IMR-90 (cell line): ENCODE results near the gene CHN1. TPM values are rescaled to one million over a fixed set of nuclear protein-coding genes. Genes with fewer than 3 reads are reported as not detected.

Experiments
- ATAC-seq: fragments of 200-7000 bp; cut with Tn5 transposase; 2 replicates; pipeline ENCODE4 v1.9.1; 2020; ENCODE audit warnings: low read depth, mild to moderate bottlenecking, moderate library complexity
- BruUV-seq: library from RNA; stranded (reverse); fragments of 400-500 nt; replicated peaks from 2 replicates; lab custom pipeline; 2021; lab: Mats Ljungman, UMichigan
- CTCF ChIA-PET: fragments of 300-600 bp; formaldehyde crosslinking; extraction: SDS; loops from one replicate; lab custom pipeline; 2021; ENCODE audit warnings: antibody characterized with exemption; lab: Yijun Ruan, JAX
- POLR2A ChIA-PET: fragments of 300-600 bp; sonication (Branson Sonifier 250); formaldehyde crosslinking; loops from one replicate; lab custom pipeline; 2022; ENCODE audit warnings: antibody characterized with exemption; ENCODE audit not compliant: unreplicated experiment; lab: Charles Lee
- DNase-seq: peaks from one replicate; pipeline ENCODE4 v3.0.0; 2013
- H2AFZ ChIP-seq: replicated peaks from 2 replicates; pipeline ENCODE3; 2013; ENCODE audit warnings: low read length, mild to moderate bottlenecking; ENCODE audit not compliant: poor library complexity
- H2AK5ac ChIP-seq: 2 replicates; pipeline ENCODE4 v1.6.1; 2013; ENCODE audit warnings: low read depth, low read length, inconsistent platforms
- H2AK9ac ChIP-seq: replicated peaks from 2 replicates; pipeline ENCODE3; 2013; ENCODE audit warnings: mild to moderate bottlenecking, low read depth, low read length, moderate library complexity; ENCODE audit not compliant: poor library complexity
- H2BK120ac ChIP-seq: 2 replicates; pipeline ENCODE4 v1.6.1; 2013; ENCODE audit warnings: low read depth, low read length, inconsistent platforms
- H2BK15ac ChIP-seq: 3 replicates; pipeline ENCODE4 v1.6.1; 2013; ENCODE audit warnings: low read depth, low read length, inconsistent platforms
- H2BK20ac ChIP-seq: 2 replicates; pipeline ENCODE4 v1.6.1; 2013; ENCODE audit warnings: low read depth, mild to moderate bottlenecking, inconsistent platforms, low read length, moderate library complexity
- H2BK5ac ChIP-seq: 2 replicates; pipeline ENCODE4 v1.6.1; 2013; ENCODE audit warnings: mild to moderate bottlenecking, low read depth, low read length, inconsistent platforms; ENCODE audit not compliant: poor library complexity, severe bottlenecking
- H3K14ac ChIP-seq: replicated peaks from 2 replicates; pipeline ENCODE4 v1.6.1; 2013; ENCODE audit warnings: low read depth, low read length, inconsistent platforms
- H3K18ac ChIP-seq: 2 replicates; pipeline ENCODE4 v1.6.1; 2013; ENCODE audit warnings: low read depth, low read length, control low read depth
- H3K23ac ChIP-seq: 2 replicates; pipeline ENCODE4 v1.6.1; 2013; ENCODE audit warnings: low read depth, low read length, inconsistent platforms
- H3K27ac ChIP-seq: 2 replicates; pipeline ENCODE4 v1.5.1; 2013; ENCODE audit warnings: mild to moderate bottlenecking, control low read depth, low read length; ENCODE audit not compliant: insufficient read depth
- H3K27me3 ChIP-seq: 2 replicates; pipeline ENCODE4 v1.6.1; 2013; ENCODE audit warnings: low read length; ENCODE audit not compliant: control insufficient read depth, insufficient read depth
- H3K36me3 ChIP-seq: 2 replicates; pipeline ENCODE4 v1.6.1; 2013; ENCODE audit warnings: low read length, mixed read lengths; ENCODE audit not compliant: control insufficient read depth, insufficient read depth
- H3K4ac ChIP-seq: 2 replicates; pipeline ENCODE4 v1.6.1; 2013; ENCODE audit warnings: low read depth, low read length, inconsistent platforms
- H3K4me1 ChIP-seq: 2 replicates; pipeline ENCODE4 v1.6.1; 2013; ENCODE audit warnings: low read length, mixed read lengths; ENCODE audit not compliant: control insufficient read depth, insufficient read depth
- H3K4me2 ChIP-seq: 2 replicates; pipeline ENCODE4 v1.6.1; 2013; ENCODE audit warnings: low read depth, mild to moderate bottlenecking, control low read depth, low read length, moderate library complexity
- H3K4me3 ChIP-seq: 2 replicates; pipeline ENCODE4 v1.5.1; 2013; ENCODE audit warnings: low read depth, mild to moderate bottlenecking, control low read depth, low read length, moderate library complexity; ENCODE audit not compliant: insufficient read depth
- H3K56ac ChIP-seq: 2 replicates; pipeline ENCODE4 v1.6.1; 2013; ENCODE audit warnings: low read length, inconsistent platforms; ENCODE audit not compliant: insufficient read depth; ENCODE audit errors: extremely low read depth
- H3K79me1 ChIP-seq, 2 experiments: 2 replicates each; pipeline ENCODE4 v1.6.1; 2013; ENCODE audit warnings: low read length in 2 of 2, inconsistent platforms in 1 of 2, low read depth in 1 of 2
- H3K9ac ChIP-seq: 2 replicates; pipeline ENCODE4 v1.6.1; 2013; ENCODE audit warnings: low read depth, low read length, control low read depth
- H3K9me1 ChIP-seq: 2 replicates; pipeline ENCODE4 v1.6.1; 2013; ENCODE audit warnings: low read length, inconsistent platforms; ENCODE audit not compliant: insufficient read depth
- H3K9me3 ChIP-seq: 2 replicates; pipeline ENCODE4 v1.6.1; 2013; ENCODE audit warnings: low read length; ENCODE audit not compliant: control insufficient read depth, insufficient read depth
- H4K20me1 ChIP-seq: 2 replicates; pipeline ENCODE4 v1.6.1; 2013; ENCODE audit warnings: low read length, inconsistent platforms; ENCODE audit not compliant: insufficient read depth
- H4K5ac ChIP-seq: 2 replicates; pipeline ENCODE4 v1.6.1; 2013; ENCODE audit warnings: mild to moderate bottlenecking, low read depth, low read length, control low read depth
- H4K8ac ChIP-seq, 2 experiments: 2 replicates each; pipeline ENCODE4 v1.6.1; 2013; ENCODE audit warnings: low read depth in 2 of 2, low read length in 2 of 2, control low read depth in 1 of 2, inconsistent platforms in 1 of 2
- H4K91ac ChIP-seq: 2 replicates; pipeline ENCODE4 v1.6.1; 2013; ENCODE audit warnings: low read depth, low read length, inconsistent platforms; ENCODE audit not compliant: insufficient read depth
- BHLHE40 ChIP-seq: fragments of 150-350 bp; IDR thresholded peaks from 2 replicates; pipeline ENCODE4 v1.6.1; 2016; ENCODE audit warnings: mild to moderate bottlenecking, low read depth, low read length
- CEBPB ChIP-seq: IDR thresholded peaks from 2 replicates; pipeline ENCODE4 v1.6.1; 2012; ENCODE audit warnings: low read depth, low read length, improper control_type of control experiment
- FOS ChIP-seq: fragments of 150-350 bp; IDR thresholded peaks from 2 replicates; pipeline ENCODE4 v1.6.1; 2016; ENCODE audit warnings: low read depth, low read length
- MAFK ChIP-seq: IDR thresholded peaks from 2 replicates; pipeline ENCODE4 v1.6.1; 2012; ENCODE audit warnings: low read depth, low read length, improper control_type of control experiment
- MXI1 ChIP-seq: IDR thresholded peaks from 2 replicates; pipeline ENCODE4 v1.6.1; 2012; ENCODE audit warnings: low read depth, mild to moderate bottlenecking, low read length, moderate library complexity, borderline replicate concordance
- SMC3 ChIP-seq: fragments of 150-350 bp; IDR thresholded peaks from 2 replicates; pipeline ENCODE4 v1.6.1; 2016; ENCODE audit warnings: low read depth, mild to moderate bottlenecking, antibody characterized with exemption, low read length, moderate library complexity
- WGBS, 2 experiments: methylation state at CpG; one replicate each; pipeline versions ENCODE4 v1.1.5 to v1.1.7; 2013; ENCODE audit warnings: missing lambda C conversion rate in 2 of 2; ENCODE audit not compliant: insufficient read length in 1 of 2; ENCODE audit errors: extremely low coverage in 2 of 2; 5-methylcytosine and 5-hydroxymethylcytosine counted together
- dilution Hi-C: fragments of 300-500 bp; cut with HindIII; formaldehyde crosslinking; loops from one replicate; pipeline ENCODE4 v1.14.3; 2018; ENCODE audit warnings: low sequenced_read_pairs; ENCODE audit not compliant: unreplicated experiment
- in situ Hi-C: fragments of 300-500 bp; cut with MboI; formaldehyde crosslinking; loops from 3 replicates; pipeline ENCODE4 v1.14.3; 2019; ENCODE audit warnings: low sequenced_read_pairs, inconsistent platforms, mixed read lengths
- intact Hi-C: fragments of 100-400 bp; cut with micrococcal nuclease; formaldehyde crosslinking; loops from 2 replicates; pipeline ENCODE4 v1.10.0; 2022
- polyA plus RNA-seq, 3 experiments: library from polyadenylated mRNA; depleted of rRNA; stranded (reverse); fragments of >200 nt; gene quantifications; 2 replicates each; pipeline ENCODE4 v1.2.3, GENCODE V29; 2012; ENCODE audit warnings: low replicate concordance in 1 of 3
- total RNA-seq: library from RNA; depleted of rRNA; stranded (reverse); fragments of >200 nt; gene quantifications from 2 replicates; pipeline ENCODE4 v1.2.3, GENCODE V29; 2012
- TF ChIP-seq, protein P1 (sequence below): fragments of 150-350 bp; IDR thresholded peaks from 2 replicates; pipeline ENCODE4 v1.6.1; 2017; ENCODE audit warnings: mild to moderate bottlenecking, antibody characterized with exemption, low read length, low read depth

CHN1 gene
- total and polyA plus RNA-seq, 2 of the 4 experiments (the other 2 are of a cell fraction), result 58.4 to 66.9 TPM

DNA sequence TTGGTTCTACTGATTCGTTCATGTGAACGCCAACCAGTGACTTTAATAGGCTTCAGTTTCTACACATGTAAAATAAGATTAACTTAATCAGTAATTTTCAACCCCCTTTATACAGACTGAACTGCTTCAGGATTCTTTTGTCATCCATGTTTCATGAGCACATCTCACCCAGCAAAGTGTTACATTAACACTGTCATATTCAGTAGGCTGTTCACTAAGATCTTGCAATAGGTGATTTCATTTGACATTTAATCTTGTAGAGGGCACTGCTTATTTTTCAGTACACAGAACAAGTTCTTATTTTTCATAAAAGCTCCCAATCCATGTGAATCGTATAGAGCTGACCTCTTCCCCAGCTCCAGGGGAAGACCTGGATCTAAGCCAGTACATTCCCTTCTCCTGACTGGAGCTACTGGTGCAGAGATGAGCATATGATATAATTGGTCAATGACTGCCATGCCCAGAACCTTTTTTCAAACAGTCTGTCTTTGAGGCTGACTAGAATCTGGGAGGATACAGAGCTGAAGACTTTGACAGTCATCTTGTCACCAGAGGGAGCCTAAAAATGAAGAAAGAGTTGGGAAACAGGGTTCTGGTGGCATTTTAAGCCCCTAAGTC is 168.7 kb downstream of the CHN1 start:
- H2AK9ac ChIP-seq, result peak overlapping the region; percentile 38
- peak overlapping the region; percentile 81 for H3K4me2 ChIP-seq
- no peaks in the 10 kb centered on the region for H4K20me1 ChIP-seq
- H3K4me1 ChIP-seq, result peaks cover 20% of the 10 kb centered on the region
- H3K56ac ChIP-seq, result peak overlapping the region; percentile 93
- peak overlapping the region; percentile 99 for H2BK5ac ChIP-seq
- H3K36me3 ChIP-seq, result no peaks in the 10 kb centered on the region
- 0 out of 2 replicates have a peak, but pooled peaks have one; percentile 19 for TF ChIP-seq FOS
- no peak for TF ChIP-seq MAFK
- no peak for TF ChIP-seq BHLHE40
- TF ChIP-seq, protein P1, sequence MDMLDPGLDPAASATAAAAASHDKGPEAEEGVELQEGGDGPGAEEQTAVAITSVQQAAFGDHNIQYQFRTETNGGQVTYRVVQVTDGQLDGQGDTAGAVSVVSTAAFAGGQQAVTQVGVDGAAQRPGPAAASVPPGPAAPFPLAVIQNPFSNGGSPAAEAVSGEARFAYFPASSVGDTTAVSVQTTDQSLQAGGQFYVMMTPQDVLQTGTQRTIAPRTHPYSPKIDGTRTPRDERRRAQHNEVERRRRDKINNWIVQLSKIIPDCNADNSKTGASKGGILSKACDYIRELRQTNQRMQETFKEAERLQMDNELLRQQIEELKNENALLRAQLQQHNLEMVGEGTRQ, result no peak
- TF ChIP-seq CEBPB, result no peak
- TF ChIP-seq SMC3, result no peak; the same call in 1 of the 2 replicates
- no peak for TF ChIP-seq MXI1
- H3K4ac ChIP-seq, result peak overlapping the region; percentile 98
- dilution Hi-C loops, result no loop called here
- no CpG with 5 or more reads among the region's 3 CpGs for WGBS, 2 experiments
- peak overlapping the region; percentile 0 for H2AFZ ChIP-seq
- peak; percentile 70 for ATAC-seq
- peak overlapping the region; percentile 100 for H3K18ac ChIP-seq
- peak overlapping the region; percentile 99 for H4K91ac ChIP-seq
- H4K8ac ChIP-seq, result peak overlapping the region; percentile 89
- H3K27ac ChIP-seq, result peak overlapping the region; percentile 100
- H4K5ac ChIP-seq, result peak overlapping the region; percentile 93
- peak overlapping the region; percentile 93 for H3K14ac ChIP-seq
- intact Hi-C loops, result loop anchor here (2.0 kb wide), 1 partner anchor 50 kb away; no protein-coding TSS in a partner anchor
- DNase-seq, result peak; percentile 97
- no peak overlapping the region for H3K4me3 ChIP-seq
- in situ Hi-C loops, result no loop called here
- peaks cover 9 to 29% of the 10 kb centered on the region in 2 experiments; a peak in 3 of 4 replicates for H3K79me1 ChIP-seq
- H3K27me3 ChIP-seq, result no peaks in the 10 kb centered on the region
- POLR2A ChIA-PET, result no interaction called here
- CTCF ChIA-PET, result interaction anchor here (1.1 to 2.1 kb wide), 2 partner anchors 9 to 65 kb away, joined by 6 read pairs; no protein-coding TSS in a partner anchor
- BruUV-seq, result no TSS peak
- H2AK5ac ChIP-seq, result peak overlapping the region; percentile 64
- H3K9ac ChIP-seq, result peak overlapping the region; percentile 90; the same call in 1 of the 2 replicates
- no peaks in the 10 kb centered on the region for H3K9me3 ChIP-seq
- H2BK120ac ChIP-seq, result peak overlapping the region; percentile 97
- H3K23ac ChIP-seq, result peak overlapping the region; percentile 85; the same call in 1 of the 2 replicates
- peaks cover 5% of the 10 kb centered on the region for H3K9me1 ChIP-seq
- peak overlapping the region; percentile 94 for H2BK20ac ChIP-seq
- peak overlapping the region; percentile 87 for H2BK15ac ChIP-seq
